ENCODE results near the gene LMNTD1. TPM values are rescaled to one million over a fixed set of nuclear protein-coding genes. Genes with fewer than 3 reads are reported as not detected.

Gene LMNTD1
- total and polyA plus RNA-seq, 4 donors: not detected

DNA sequence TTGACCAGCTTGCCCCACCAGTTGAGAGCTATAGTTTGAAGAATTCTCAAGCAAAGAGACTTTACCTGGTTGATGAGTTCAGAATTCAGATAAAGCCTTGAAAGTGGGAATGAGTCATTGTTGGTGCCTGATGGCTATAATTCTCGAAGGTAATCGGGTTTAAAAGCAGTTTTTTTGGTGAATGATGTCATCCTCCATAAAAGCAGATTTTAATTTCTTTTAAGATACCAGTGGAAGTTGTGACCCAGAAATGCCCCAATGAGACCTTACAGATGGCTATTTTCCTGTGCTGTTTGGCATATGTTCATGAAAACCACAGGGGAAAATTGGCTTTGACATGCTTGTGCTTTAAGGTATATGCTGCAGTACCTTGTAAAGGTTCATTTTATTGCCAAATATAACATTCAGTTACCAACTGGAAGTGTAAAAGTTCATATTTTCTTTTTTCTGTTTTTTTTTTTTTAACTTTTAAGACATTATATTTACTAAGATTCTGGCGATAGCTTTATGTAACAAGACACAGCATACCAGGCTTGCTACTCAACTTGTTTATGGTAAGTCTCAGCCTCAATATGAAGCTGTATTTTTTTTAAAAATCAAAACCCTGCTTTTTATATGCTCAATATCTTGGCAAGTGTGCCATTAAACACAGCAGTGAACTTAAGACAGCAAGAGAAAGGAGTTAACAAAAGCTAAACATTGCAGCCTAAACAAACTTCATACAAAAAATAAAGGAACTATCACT lies 119.3 kb downstream of the LMNTD1 start:
- TF ChIP-seq, protein P1, sequence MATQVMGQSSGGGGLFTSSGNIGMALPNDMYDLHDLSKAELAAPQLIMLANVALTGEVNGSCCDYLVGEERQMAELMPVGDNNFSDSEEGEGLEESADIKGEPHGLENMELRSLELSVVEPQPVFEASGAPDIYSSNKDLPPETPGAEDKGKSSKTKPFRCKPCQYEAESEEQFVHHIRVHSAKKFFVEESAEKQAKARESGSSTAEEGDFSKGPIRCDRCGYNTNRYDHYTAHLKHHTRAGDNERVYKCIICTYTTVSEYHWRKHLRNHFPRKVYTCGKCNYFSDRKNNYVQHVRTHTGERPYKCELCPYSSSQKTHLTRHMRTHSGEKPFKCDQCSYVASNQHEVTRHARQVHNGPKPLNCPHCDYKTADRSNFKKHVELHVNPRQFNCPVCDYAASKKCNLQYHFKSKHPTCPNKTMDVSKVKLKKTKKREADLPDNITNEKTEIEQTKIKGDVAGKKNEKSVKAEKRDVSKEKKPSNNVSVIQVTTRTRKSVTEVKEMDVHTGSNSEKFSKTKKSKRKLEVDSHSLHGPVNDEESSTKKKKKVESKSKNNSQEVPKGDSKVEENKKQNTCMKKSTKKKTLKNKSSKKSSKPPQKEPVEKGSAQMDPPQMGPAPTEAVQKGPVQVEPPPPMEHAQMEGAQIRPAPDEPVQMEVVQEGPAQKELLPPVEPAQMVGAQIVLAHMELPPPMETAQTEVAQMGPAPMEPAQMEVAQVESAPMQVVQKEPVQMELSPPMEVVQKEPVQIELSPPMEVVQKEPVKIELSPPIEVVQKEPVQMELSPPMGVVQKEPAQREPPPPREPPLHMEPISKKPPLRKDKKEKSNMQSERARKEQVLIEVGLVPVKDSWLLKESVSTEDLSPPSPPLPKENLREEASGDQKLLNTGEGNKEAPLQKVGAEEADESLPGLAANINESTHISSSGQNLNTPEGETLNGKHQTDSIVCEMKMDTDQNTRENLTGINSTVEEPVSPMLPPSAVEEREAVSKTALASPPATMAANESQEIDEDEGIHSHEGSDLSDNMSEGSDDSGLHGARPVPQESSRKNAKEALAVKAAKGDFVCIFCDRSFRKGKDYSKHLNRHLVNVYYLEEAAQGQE (IDR thresholded peaks at IDR 0.05): no peak
- TF ChIP-seq, protein P2, sequence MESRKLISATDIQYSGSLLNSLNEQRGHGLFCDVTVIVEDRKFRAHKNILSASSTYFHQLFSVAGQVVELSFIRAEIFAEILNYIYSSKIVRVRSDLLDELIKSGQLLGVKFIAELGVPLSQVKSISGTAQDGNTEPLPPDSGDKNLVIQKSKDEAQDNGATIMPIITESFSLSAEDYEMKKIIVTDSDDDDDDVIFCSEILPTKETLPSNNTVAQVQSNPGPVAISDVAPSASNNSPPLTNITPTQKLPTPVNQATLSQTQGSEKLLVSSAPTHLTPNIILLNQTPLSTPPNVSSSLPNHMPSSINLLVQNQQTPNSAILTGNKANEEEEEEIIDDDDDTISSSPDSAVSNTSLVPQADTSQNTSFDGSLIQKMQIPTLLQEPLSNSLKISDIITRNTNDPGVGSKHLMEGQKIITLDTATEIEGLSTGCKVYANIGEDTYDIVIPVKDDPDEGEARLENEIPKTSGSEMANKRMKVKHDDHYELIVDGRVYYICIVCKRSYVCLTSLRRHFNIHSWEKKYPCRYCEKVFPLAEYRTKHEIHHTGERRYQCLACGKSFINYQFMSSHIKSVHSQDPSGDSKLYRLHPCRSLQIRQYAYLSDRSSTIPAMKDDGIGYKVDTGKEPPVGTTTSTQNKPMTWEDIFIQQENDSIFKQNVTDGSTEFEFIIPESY (IDR thresholded peaks at IDR 0.05): no peak
- TF ChIP-seq, protein P3, sequence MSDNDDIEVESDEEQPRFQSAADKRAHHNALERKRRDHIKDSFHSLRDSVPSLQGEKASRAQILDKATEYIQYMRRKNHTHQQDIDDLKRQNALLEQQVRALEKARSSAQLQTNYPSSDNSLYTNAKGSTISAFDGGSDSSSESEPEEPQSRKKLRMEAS (IDR thresholded peaks at IDR 0.05): no peak
- TF ChIP-seq RXRA (IDR thresholded peaks at IDR 0.05) (no peak), SP1 (IDR thresholded peaks at IDR 0.05) (no peak), NR2F2 (IDR thresholded peaks at IDR 0.05) (no peak), RAD21 (IDR thresholded peaks at IDR 0.05) (no peak), FOXA2 (IDR thresholded peaks at IDR 0.05) (no peak), GABPA (IDR thresholded peaks at IDR 0.05 in 1 of 2, conservative IDR thresholded peaks at IDR 0.05 in 1 of 2) (no peak), TAF1 (conservative IDR thresholded peaks at IDR 0.05) (no peak), HNF4A (conservative IDR thresholded peaks at IDR 0.05) (no peak), EGR1 (IDR thresholded peaks at IDR 0.05; ENCODE audit: low read depth in 2 of 2) (no peak), HNF4G (IDR thresholded peaks at IDR 0.05) (no peak), FOXA1 (IDR thresholded peaks at IDR 0.05) (no peak), YY1 (IDR thresholded peaks at IDR 0.05) (no peak), JUND (IDR thresholded peaks at IDR 0.05) (no peak)
- TF ChIP-seq, protein P4, sequence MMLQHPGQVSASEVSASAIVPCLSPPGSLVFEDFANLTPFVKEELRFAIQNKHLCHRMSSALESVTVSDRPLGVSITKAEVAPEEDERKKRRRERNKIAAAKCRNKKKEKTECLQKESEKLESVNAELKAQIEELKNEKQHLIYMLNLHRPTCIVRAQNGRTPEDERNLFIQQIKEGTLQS (IDR thresholded peaks at IDR 0.05): no peak
- TF ChIP-seq, protein P5, sequence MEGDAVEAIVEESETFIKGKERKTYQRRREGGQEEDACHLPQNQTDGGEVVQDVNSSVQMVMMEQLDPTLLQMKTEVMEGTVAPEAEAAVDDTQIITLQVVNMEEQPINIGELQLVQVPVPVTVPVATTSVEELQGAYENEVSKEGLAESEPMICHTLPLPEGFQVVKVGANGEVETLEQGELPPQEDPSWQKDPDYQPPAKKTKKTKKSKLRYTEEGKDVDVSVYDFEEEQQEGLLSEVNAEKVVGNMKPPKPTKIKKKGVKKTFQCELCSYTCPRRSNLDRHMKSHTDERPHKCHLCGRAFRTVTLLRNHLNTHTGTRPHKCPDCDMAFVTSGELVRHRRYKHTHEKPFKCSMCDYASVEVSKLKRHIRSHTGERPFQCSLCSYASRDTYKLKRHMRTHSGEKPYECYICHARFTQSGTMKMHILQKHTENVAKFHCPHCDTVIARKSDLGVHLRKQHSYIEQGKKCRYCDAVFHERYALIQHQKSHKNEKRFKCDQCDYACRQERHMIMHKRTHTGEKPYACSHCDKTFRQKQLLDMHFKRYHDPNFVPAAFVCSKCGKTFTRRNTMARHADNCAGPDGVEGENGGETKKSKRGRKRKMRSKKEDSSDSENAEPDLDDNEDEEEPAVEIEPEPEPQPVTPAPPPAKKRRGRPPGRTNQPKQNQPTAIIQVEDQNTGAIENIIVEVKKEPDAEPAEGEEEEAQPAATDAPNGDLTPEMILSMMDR (IDR thresholded peaks at IDR 0.05; ENCODE audit: low read depth, low read length, missing input control): no peak
- 81% methylated on average over 3 of the region's 3 CpGs for WGBS
- no peak for DNase-seq (ENCODE audit: low spot score)

More for the DNA sequence above, 119.3 kb downstream of the LMNTD1 start:
- H3K9me3 ChIP-seq (ENCODE audit: control insufficient read depth in 4 of 4, low read length in 3 of 4): no peaks in the 10 kb centered on the region
- H3K36me3 ChIP-seq (ENCODE audit: control insufficient read depth in 4 of 4, insufficient read depth in 3 of 4, low read depth in 1 of 4, low read length in 3 of 4): no peaks in the 10 kb centered on the region
- H3K4me3 ChIP-seq (ENCODE audit: low read depth in 1 of 3, low read length in 3 of 3): no peak overlapping the region
- no peak overlapping the region for H3K27ac ChIP-seq (ENCODE audit: low read depth in 1 of 2, low read length in 2 of 2)
- H3K9ac ChIP-seq (ENCODE audit: low read depth in 1 of 2, low read length in 2 of 2): no peak overlapping the region
- no peaks in the 10 kb centered on the region for H3K27me3 ChIP-seq (ENCODE audit: control insufficient read depth in 4 of 4, insufficient read depth in 4 of 4, low read length in 3 of 4)
- H3K4me1 ChIP-seq (ENCODE audit: control insufficient read depth in 4 of 4, insufficient read depth in 4 of 4, low read length in 3 of 4): peaks cover 0 to 4% (median 0%) of the 10 kb centered on the region in 4 donors

Data from liver (tissue), 9 donors.